ENCODE results near the gene CLCN2.

CLCN2 gene

GRCh38 chr3:184315543-184315867 is 45.9 kb downstream of the CLCN2 start (continued):
- TF ChIP-seq POU6F1 (CRISPR knock-in tag; IDR thresholded peaks at IDR 0.05; ENCODE audit: borderline replicate concordance, low read depth) (no peak), PPARA (CRISPR knock-in tag; IDR thresholded peaks at IDR 0.05; ENCODE audit: borderline replicate concordance) (no peak), ZNF565 (CRISPR knock-in tag; conservative IDR thresholded peaks at IDR 0.05; ENCODE audit: low read depth) (no peak), ZC3H10 (CRISPR knock-in tag; IDR thresholded peaks at IDR 0.05) (no peak)

GRCh38 chr3:184314700-184315542 is 46.5 kb downstream of the CLCN2 start:
- peak; percentile 40 for ATAC-seq
- no peak for TF ChIP-seq ZNF70 (CRISPR knock-in tag; IDR thresholded peaks at IDR 0.05)
- no peak for TF ChIP-seq ESRRG (CRISPR knock-in tag; IDR thresholded peaks at IDR 0.05)
- no peak for TF ChIP-seq ZNF8 (CRISPR knock-in tag; IDR thresholded peaks at IDR 0.05)
- no peak for TF ChIP-seq CSRNP3 (CRISPR knock-in tag; IDR thresholded peaks at IDR 0.05)
- no peak for TF ChIP-seq TOX (CRISPR knock-in tag; IDR thresholded peaks at IDR 0.05; ENCODE audit: borderline replicate concordance)
- no peak for TF ChIP-seq ISL1 (CRISPR knock-in tag; IDR thresholded peaks at IDR 0.05)
- no peak for TF ChIP-seq PATZ1 (CRISPR knock-in tag; IDR thresholded peaks at IDR 0.05; ENCODE audit: borderline replicate concordance)
- no peak for TF ChIP-seq ZFP30 (CRISPR knock-in tag; IDR thresholded peaks at IDR 0.05)
- no peak for TF ChIP-seq BACH2 (CRISPR knock-in tag; IDR thresholded peaks at IDR 0.05; ENCODE audit: borderline replicate concordance)
- no peak for TF ChIP-seq PPARA (CRISPR knock-in tag; IDR thresholded peaks at IDR 0.05; ENCODE audit: borderline replicate concordance)
- TF ChIP-seq TCF4 (CRISPR knock-in tag; IDR thresholded peaks at IDR 0.05; ENCODE audit: borderline replicate concordance) = no peak

- ATAC-seq = peak; percentile 85
- no peak for TF ChIP-seq CSDC2 (CRISPR knock-in tag; IDR thresholded peaks at IDR 0.05)
- TF ChIP-seq ARNTL (CRISPR knock-in tag; IDR thresholded peaks at IDR 0.05; ENCODE audit: borderline replicate concordance, low read depth) = 0 out of 2 replicates have a peak, but pooled peaks have one; percentile 71
- no peak for TF ChIP-seq SNAI2 (CRISPR knock-in tag; IDR thresholded peaks at IDR 0.05)
- no peak for TF ChIP-seq ZFP3 (CRISPR knock-in tag; IDR thresholded peaks at IDR 0.05)
Measured at GRCh38 chr3:184314363-184314699, 47.1 kb downstream of the CLCN2 start, which contains the start of gene EIF4G1. TSS of gene EIF4G1 (plus strand) at chr3:184314606. CDS start at chr3:184315797, 1,191 bp downstream.

- no peak for ATAC-seq
- TF ChIP-seq TCF4 (CRISPR knock-in tag; IDR thresholded peaks at IDR 0.05; ENCODE audit: borderline replicate concordance) (no peak), ZNF565 (CRISPR knock-in tag; conservative IDR thresholded peaks at IDR 0.05; ENCODE audit: low read depth) (no peak), CREB5 (CRISPR knock-in tag; IDR thresholded peaks at IDR 0.05; ENCODE audit: low read depth) (no peak), CSDC2 (CRISPR knock-in tag; IDR thresholded peaks at IDR 0.05) (no peak), OSR1 (CRISPR knock-in tag; IDR thresholded peaks at IDR 0.05) (no peak), TOX (CRISPR knock-in tag; IDR thresholded peaks at IDR 0.05; ENCODE audit: borderline replicate concordance) (no peak), POU6F1 (CRISPR knock-in tag; IDR thresholded peaks at IDR 0.05; ENCODE audit: borderline replicate concordance, low read depth) (no peak), BACH2 (CRISPR knock-in tag; IDR thresholded peaks at IDR 0.05; ENCODE audit: borderline replicate concordance) (no peak), PATZ1 (CRISPR knock-in tag; IDR thresholded peaks at IDR 0.05; ENCODE audit: borderline replicate concordance) (no peak), ISL1 (CRISPR knock-in tag; IDR thresholded peaks at IDR 0.05) (no peak), ZNF70 (CRISPR knock-in tag; IDR thresholded peaks at IDR 0.05) (no peak), SNAI2 (CRISPR knock-in tag; IDR thresholded peaks at IDR 0.05) (no peak), ZFP30 (CRISPR knock-in tag; IDR thresholded peaks at IDR 0.05) (no peak), ARNTL (CRISPR knock-in tag; IDR thresholded peaks at IDR 0.05; ENCODE audit: borderline replicate concordance, low read depth) (no peak), ZFP3 (CRISPR knock-in tag; IDR thresholded peaks at IDR 0.05) (no peak), ZC3H10 (CRISPR knock-in tag; IDR thresholded peaks at IDR 0.05) (no peak), TSHZ2 (CRISPR knock-in tag; IDR thresholded peaks at IDR 0.05) (no peak)
Measured at GRCh38 chr3:184311633-184312032, 49.8 kb downstream of the CLCN2 start.
